Endometrial microvascular endothelial cells (primary cell): ENCODE measurements around the gene C2. TPM values are rescaled to one million over a fixed set of nuclear protein-coding genes. Genes with fewer than 3 reads are reported as not detected.

Experiments
- total RNA-seq: library from RNA; depleted of rRNA; stranded (reverse); fragments of >200 nt; gene quantifications from one replicate; pipeline ENCODE4 v1.2.3, GENCODE V29; 2015; ENCODE audit errors: inconsistent ontology term

C2 gene
- total RNA-seq, 1 donor from 2014 or later, result not detected

Other genes with a start within 250 kb of the C2 start
- gene LY6G5C, start 246.7 kb upstream of the C2 start, total RNA-seq, result 0.93 TPM
- gene ABHD16A, start 224.4 kb upstream of the C2 start, total RNA-seq, result 44.8 TPM
- gene LY6G6F, start 220.9 kb upstream of the C2 start, total RNA-seq, result not detected
- not detected for gene LY6G6D, start 212.4 kb upstream of the C2 start, total RNA-seq
- gene LY6G6C, start 206.0 kb upstream of the C2 start, total RNA-seq, result not detected
- gene MPIG6B, start 204.3 kb upstream of the C2 start, total RNA-seq, result not detected
- 64.2 TPM for gene DDAH2, start 198.4 kb upstream of the C2 start, total RNA-seq
- gene CLIC1, start 191.2 kb upstream of the C2 start, total RNA-seq, result 1,067 TPM
- gene MSH5, start 187.7 kb upstream of the C2 start, total RNA-seq, result 7.8 TPM
- gene SAPCD1, start 165.1 kb upstream of the C2 start, total RNA-seq, result not detected
- gene VWA7, start 150.4 kb upstream of the C2 start, total RNA-seq, result not detected
- 101 TPM for gene VARS1, start 132.0 kb upstream of the C2 start, total RNA-seq
- 172 TPM for gene LSM2, start 120.8 kb upstream of the C2 start, total RNA-seq
- 0.65 TPM for gene HSPA1L, start 112.4 kb upstream of the C2 start, total RNA-seq
- 171 TPM for gene HSPA1A, start 112.2 kb upstream of the C2 start, total RNA-seq
- gene HSPA1B, start 100.0 kb upstream of the C2 start, total RNA-seq, result 120 TPM
- gene NEU1, start 64.9 kb upstream of the C2 start, total RNA-seq, result 94.3 TPM
- 2.6 TPM for gene SLC44A4, start 48.7 kb upstream of the C2 start, total RNA-seq
- 41.2 TPM for gene EHMT2, start 30.0 kb upstream of the C2 start, total RNA-seq
- not detected for gene ZBTB12, start 25.6 kb upstream of the C2 start, total RNA-seq
- gene CFB, start 18.4 kb downstream of the C2 start, total RNA-seq, result 1.6 TPM
- gene NELFE, start 31.3 kb downstream of the C2 start, total RNA-seq, result 141 TPM
- 78.6 TPM for gene SKIC2, start 31.5 kb downstream of the C2 start, total RNA-seq
- gene DXO, start 44.4 kb downstream of the C2 start, total RNA-seq, result 13.8 TPM
- 1.0 TPM for gene C4A, start 54.3 kb downstream of the C2 start, total RNA-seq
- gene C4B, start 87.1 kb downstream of the C2 start, total RNA-seq, result 1.1 TPM
- gene CYP21A2, start 110.7 kb downstream of the C2 start, total RNA-seq, result not detected
- not detected for gene TNXB, start 181.6 kb downstream of the C2 start, total RNA-seq
- gene ATF6B, start 200.5 kb downstream of the C2 start, total RNA-seq, result 23.0 TPM
- gene FKBPL, start 202.6 kb downstream of the C2 start, total RNA-seq, result 7.9 TPM
- not detected for gene PRRT1, start 224.2 kb downstream of the C2 start, total RNA-seq
- 49.3 TPM for gene PPT2, start 226.4 kb downstream of the C2 start, total RNA-seq
- 6.6 TPM for gene EGFL8, start 236.9 kb downstream of the C2 start, total RNA-seq
- 37.0 TPM for gene AGPAT1, start 248.4 kb downstream of the C2 start, total RNA-seq